Measurements from ENCODE around the gene NOP9.

DNA sequence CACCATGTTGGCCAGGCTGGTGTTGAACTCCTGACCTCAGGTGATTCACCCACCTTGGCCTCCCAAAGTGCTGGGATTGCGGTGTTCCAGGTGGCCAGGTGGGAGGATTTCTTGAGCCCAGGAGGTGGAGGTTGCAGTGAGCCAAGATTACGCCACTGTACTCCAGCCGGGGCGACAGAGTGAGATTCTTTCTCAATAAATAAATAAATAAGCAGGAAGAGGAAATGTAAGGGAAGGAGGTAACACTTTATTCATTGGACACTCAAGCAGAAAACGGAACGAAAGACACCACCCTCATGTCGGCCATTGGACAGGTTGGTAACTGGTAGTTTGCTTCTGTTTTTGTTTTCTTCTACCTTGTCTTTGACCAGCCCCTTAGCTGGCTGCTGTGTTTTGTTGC, 55.4 kb downstream of the NOP9 start:
- TF ChIP-seq POLR2AphosphoS5 (IDR thresholded peaks at IDR 0.05; ENCODE audit: low read depth, low read length) (no peak), SIN3A (IDR thresholded peaks at IDR 0.05; ENCODE audit: borderline replicate concordance, insufficient read depth, low read length) (no peak)
- TF ChIP-seq, protein P1, sequence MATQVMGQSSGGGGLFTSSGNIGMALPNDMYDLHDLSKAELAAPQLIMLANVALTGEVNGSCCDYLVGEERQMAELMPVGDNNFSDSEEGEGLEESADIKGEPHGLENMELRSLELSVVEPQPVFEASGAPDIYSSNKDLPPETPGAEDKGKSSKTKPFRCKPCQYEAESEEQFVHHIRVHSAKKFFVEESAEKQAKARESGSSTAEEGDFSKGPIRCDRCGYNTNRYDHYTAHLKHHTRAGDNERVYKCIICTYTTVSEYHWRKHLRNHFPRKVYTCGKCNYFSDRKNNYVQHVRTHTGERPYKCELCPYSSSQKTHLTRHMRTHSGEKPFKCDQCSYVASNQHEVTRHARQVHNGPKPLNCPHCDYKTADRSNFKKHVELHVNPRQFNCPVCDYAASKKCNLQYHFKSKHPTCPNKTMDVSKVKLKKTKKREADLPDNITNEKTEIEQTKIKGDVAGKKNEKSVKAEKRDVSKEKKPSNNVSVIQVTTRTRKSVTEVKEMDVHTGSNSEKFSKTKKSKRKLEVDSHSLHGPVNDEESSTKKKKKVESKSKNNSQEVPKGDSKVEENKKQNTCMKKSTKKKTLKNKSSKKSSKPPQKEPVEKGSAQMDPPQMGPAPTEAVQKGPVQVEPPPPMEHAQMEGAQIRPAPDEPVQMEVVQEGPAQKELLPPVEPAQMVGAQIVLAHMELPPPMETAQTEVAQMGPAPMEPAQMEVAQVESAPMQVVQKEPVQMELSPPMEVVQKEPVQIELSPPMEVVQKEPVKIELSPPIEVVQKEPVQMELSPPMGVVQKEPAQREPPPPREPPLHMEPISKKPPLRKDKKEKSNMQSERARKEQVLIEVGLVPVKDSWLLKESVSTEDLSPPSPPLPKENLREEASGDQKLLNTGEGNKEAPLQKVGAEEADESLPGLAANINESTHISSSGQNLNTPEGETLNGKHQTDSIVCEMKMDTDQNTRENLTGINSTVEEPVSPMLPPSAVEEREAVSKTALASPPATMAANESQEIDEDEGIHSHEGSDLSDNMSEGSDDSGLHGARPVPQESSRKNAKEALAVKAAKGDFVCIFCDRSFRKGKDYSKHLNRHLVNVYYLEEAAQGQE (IDR thresholded peaks at IDR 0.05; ENCODE audit: insufficient read depth in 1 of 2, low read depth in 2 of 2, low read length in 2 of 2), result no peak

Measured in PFSK-1 (cell line).